ENCODE results near the gene CD7.

The CD7 gene

GRCh38 chr17:82299452-82299851 lies 18.0 kb downstream of the CD7 start:
- no peak for TF ChIP-seq CTCF (IDR thresholded peaks at IDR 0.05; ENCODE audit: low read depth, low read length)
- no peak for TF ChIP-seq EZH2phosphoT487 (IDR thresholded peaks at IDR 0.05; ENCODE audit: low read depth)
- no peak overlapping the region for H3K27ac ChIP-seq (ENCODE audit: low read length)
- no peaks in the 10 kb centered on the region for H3K9me3 ChIP-seq (ENCODE audit: insufficient read depth, low read length)
- H3K4me3 ChIP-seq (ENCODE audit: low read length): no peak overlapping the region
- H3K4me1 ChIP-seq (ENCODE audit: low read length): peaks cover 25% of the 10 kb centered on the region
- H3K79me2 ChIP-seq (ENCODE audit: low read length): no peaks in the 10 kb centered on the region
- peaks cover 10% of the 10 kb centered on the region for H3K27me3 ChIP-seq (ENCODE audit: low read depth, low read length)
- H3K4me2 ChIP-seq (ENCODE audit: low read length): no peak overlapping the region
- H3K36me3 ChIP-seq (replicated peaks; ENCODE audit: low read depth, low read length): no peaks in the 10 kb centered on the region
- no peaks in the 10 kb centered on the region for H4K20me1 ChIP-seq (ENCODE audit: insufficient read depth, low read length)
- H2AFZ ChIP-seq (ENCODE audit: low read depth, low read length): no peak overlapping the region
- no peak overlapping the region for H3K9ac ChIP-seq (ENCODE audit: low read length)

GRCh38 chr17:82298538-82299421 lies 18.6 kb downstream of the CD7 start:
- Histone ChIP-seq H3K9me3 (ENCODE audit: insufficient read depth, low read length) (no peaks in the 10 kb centered on the region), H3K4me2 (ENCODE audit: low read length) (peak overlapping the region; percentile 100), H3K4me3 (ENCODE audit: low read length) (peak overlapping the region; percentile 91), H3K36me3 (replicated peaks; ENCODE audit: low read depth, low read length) (no peaks in the 10 kb centered on the region), H4K20me1 (ENCODE audit: insufficient read depth, low read length) (no peaks in the 10 kb centered on the region), H3K9ac (ENCODE audit: low read length) (peak overlapping the region; percentile 87), H3K27me3 (ENCODE audit: low read depth, low read length) (peaks cover 10% of the 10 kb centered on the region), H3K79me2 (ENCODE audit: low read length) (no peaks in the 10 kb centered on the region), H2AFZ (ENCODE audit: low read depth, low read length) (peak overlapping the region; percentile 86), H3K27ac (ENCODE audit: low read length) (peak overlapping the region; percentile 60; the same call in 1 of the 2 replicates), H3K4me1 (ENCODE audit: low read length) (peaks cover 25% of the 10 kb centered on the region)
- TF ChIP-seq EZH2phosphoT487 (IDR thresholded peaks at IDR 0.05; ENCODE audit: low read depth) (no peak), CTCF (IDR thresholded peaks at IDR 0.05; ENCODE audit: low read depth, low read length) (no peak)

- H2AFZ ChIP-seq (ENCODE audit: low read depth, low read length): peak overlapping the region; percentile 86
- no peaks in the 10 kb centered on the region for H3K79me2 ChIP-seq (ENCODE audit: low read length)
- peak overlapping the region; percentile 87 for H3K9ac ChIP-seq (ENCODE audit: low read length)
- peaks cover 25% of the 10 kb centered on the region for H3K4me1 ChIP-seq (ENCODE audit: low read length)
- no peaks in the 10 kb centered on the region for H4K20me1 ChIP-seq (ENCODE audit: insufficient read depth, low read length)
- peak overlapping the region; percentile 60 for H3K27ac ChIP-seq (ENCODE audit: low read length)
- peak overlapping the region; percentile 91 for H3K4me3 ChIP-seq (ENCODE audit: low read length)
- H3K27me3 ChIP-seq (ENCODE audit: low read depth, low read length): peaks cover 10% of the 10 kb centered on the region
- no peaks in the 10 kb centered on the region for H3K9me3 ChIP-seq (ENCODE audit: insufficient read depth, low read length)
- no peaks in the 10 kb centered on the region for H3K36me3 ChIP-seq (replicated peaks; ENCODE audit: low read depth, low read length)
- peak overlapping the region; percentile 100 for H3K4me2 ChIP-seq (ENCODE audit: low read length)
- no peak for TF ChIP-seq EZH2phosphoT487 (IDR thresholded peaks at IDR 0.05; ENCODE audit: low read depth)
- TF ChIP-seq CTCF (IDR thresholded peaks at IDR 0.05; ENCODE audit: low read depth, low read length): no peak
Observed at GRCh38 chr17:82297714-82298537, 19.5 kb downstream of the CD7 start.

GRCh38 chr17:82297280-82297713 lies 20.1 kb downstream of the CD7 start:
- Histone ChIP-seq H3K36me3 (replicated peaks; ENCODE audit: low read depth, low read length) (no peaks in the 10 kb centered on the region), H3K4me1 (ENCODE audit: low read length) (peaks cover 25% of the 10 kb centered on the region), H3K79me2 (ENCODE audit: low read length) (peaks cover 3% of the 10 kb centered on the region), H4K20me1 (ENCODE audit: insufficient read depth, low read length) (no peaks in the 10 kb centered on the region), H3K27ac (ENCODE audit: low read length) (peak overlapping the region; percentile 60), H2AFZ (ENCODE audit: low read depth, low read length) (peak overlapping the region; percentile 86), H3K9me3 (ENCODE audit: insufficient read depth, low read length) (no peaks in the 10 kb centered on the region), H3K27me3 (ENCODE audit: low read depth, low read length) (peaks cover 10% of the 10 kb centered on the region), H3K9ac (ENCODE audit: low read length) (peak overlapping the region; percentile 87), H3K4me3 (ENCODE audit: low read length) (peak overlapping the region; percentile 91), H3K4me2 (ENCODE audit: low read length) (peak overlapping the region; percentile 100)
- TF ChIP-seq EZH2phosphoT487 (IDR thresholded peaks at IDR 0.05; ENCODE audit: low read depth): no peak
- TF ChIP-seq CTCF (IDR thresholded peaks at IDR 0.05; ENCODE audit: low read depth, low read length): no peak
